CD4-positive, alpha-beta T cell treated with Interleukin-17A for 1 hour (primary cell): ENCODE results near the gene OIT3.

Experiments
- DNase-seq: peaks from one replicate; pipeline ENCODE4 v3.0.0-alpha.2; 2020

OIT3 gene

GRCh38 chr10:72954230-72954595 lies 60.7 kb downstream of the OIT3 start:
- no peak for DNase-seq

- no peak for DNase-seq
Measured at GRCh38 chr10:72954596-72955554, 61.3 kb downstream of the OIT3 start, which contains the start of gene PLA2G12B. PLA2G12B (minus strand) TSS chr10:72954806; CDS start chr10:72954685, 121 bp downstream.

GRCh38 chr10:72956001-72956400 lies 62.5 kb downstream of the OIT3 start:
- DNase-seq: no peak

- no peak for DNase-seq
Measured at GRCh38 chr10:72976886-72977285, 83.3 kb downstream of the OIT3 start.

GRCh38 chr10:72979709-72980108 lies 86.2 kb downstream of the OIT3 start:
- no peak for DNase-seq

GRCh38 chr10:72980348-72980747 lies 86.8 kb downstream of the OIT3 start:
- no peak for DNase-seq

GRCh38 chr10:72981028-72981881 lies 87.7 kb downstream of the OIT3 start:
- DNase-seq: no peak

DNA sequence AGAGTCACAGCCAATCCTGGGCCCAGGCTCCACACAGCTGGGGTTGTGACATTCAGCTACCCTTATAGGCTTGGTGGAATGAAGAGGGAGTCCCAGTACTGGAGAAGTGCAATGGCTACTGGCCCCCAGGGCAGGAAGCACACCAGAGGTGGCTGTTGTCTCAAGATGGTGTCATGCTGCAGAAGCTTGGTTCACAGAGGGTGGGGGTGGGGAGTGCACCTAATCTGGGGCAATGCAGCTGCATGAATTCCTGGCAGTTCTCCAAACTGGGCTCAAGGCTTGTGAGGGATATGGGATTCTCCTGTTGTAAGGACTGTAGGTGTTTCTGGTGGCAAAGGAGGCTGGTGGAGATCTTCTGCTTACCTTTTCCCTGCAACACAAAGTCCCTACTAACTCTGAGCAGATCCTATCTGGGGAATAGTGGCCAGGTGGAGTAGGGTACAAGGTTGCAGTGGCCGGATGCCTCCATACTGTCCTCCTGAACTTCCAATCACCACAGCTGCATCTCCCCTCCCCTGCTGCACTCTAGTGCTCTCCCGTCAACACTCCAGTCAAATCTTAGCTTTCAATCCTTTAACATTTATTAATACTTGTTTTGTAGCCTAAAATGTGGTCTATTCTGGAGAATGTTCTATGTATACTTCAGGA lies 88.5 kb downstream of the OIT3 start:
- DNase-seq: no peak
